CD14-positive monocyte (primary cell): ENCODE data around the gene PIP5K1A. TPM values are rescaled to one million over a fixed set of nuclear protein-coding genes. Genes with fewer than 3 reads are reported as not detected.
"Not testable (repeated sequence)": the region's sequence is repeated elsewhere in the genome, so short reads cannot be mapped to it uniquely, and the experiment has no call there.

Experiments
- DNase-seq, 3 donors: peaks; one replicate each; pipeline ENCODE4 v3.0.0-alpha.2; 2011 to 2022
- H2AFZ ChIP-seq: 2 replicates; pipeline ENCODE4 v1.6.0; 2012; ENCODE audit warnings: mild to moderate bottlenecking, low read depth, low read length, inconsistent platforms; ENCODE audit not compliant: insufficient read depth, poor library complexity, severe bottlenecking
- H3K27ac ChIP-seq, 2 donors: 1 replicate in 1 of 2; 2 replicates in 1 of 2; pipeline ENCODE4 v1.5.1; 2012 to 2013; ENCODE audit warnings: low read length in 2 of 2, control low read depth in 1 of 2, inconsistent platforms in 1 of 2, low read depth in 1 of 2, mild to moderate bottlenecking in 1 of 2
- H3K27me3 ChIP-seq, 2 donors: one replicate each; pipeline versions ENCODE4 v1.6.0 to v1.6.1; 2011 to 2013; ENCODE audit warnings: low read length in 2 of 2; ENCODE audit not compliant: control insufficient read depth in 2 of 2, insufficient read depth in 2 of 2
- H3K36me3 ChIP-seq, 2 donors: replicated peaks in 1 of 2; 1 replicate in 1 of 2; 2 replicates in 1 of 2; pipeline versions ENCODE4 v1.5.1 to v1.6.1; 2012 to 2013; ENCODE audit warnings: low read length in 2 of 2, control low read depth in 1 of 2, inconsistent platforms in 1 of 2, mild to moderate bottlenecking in 1 of 2; ENCODE audit not compliant: insufficient read depth in 2 of 2, control insufficient read depth in 1 of 2
- H3K4me1 ChIP-seq, 2 donors: 1 replicate in 1 of 2; 2 replicates in 1 of 2; pipeline versions ENCODE4 v1.5.1 to v1.6.1; 2012 to 2013; ENCODE audit warnings: low read length in 2 of 2, control low read depth in 1 of 2, inconsistent platforms in 1 of 2, mild to moderate bottlenecking in 1 of 2, moderate library complexity in 1 of 2; ENCODE audit not compliant: insufficient read depth in 2 of 2, control insufficient read depth in 1 of 2
- H3K4me2 ChIP-seq: replicated peaks from 2 replicates; pipeline ENCODE3; 2012; ENCODE audit warnings: low read length, moderate library complexity, mild to moderate bottlenecking; ENCODE audit not compliant: poor library complexity, severe bottlenecking; ENCODE audit errors: extremely low read depth
- H3K4me3 ChIP-seq, 3 experiments: fragments of 200-600 bp in 1 of 3; sonication (generic) in 1 of 3; replicated peaks in 1 of 3; 1 replicate in 2 of 3; 2 replicates in 1 of 3; pipeline ENCODE4 v1.5.1; 2011 to 2013; ENCODE audit warnings: low read length in 3 of 3, mild to moderate bottlenecking in 3 of 3, control low read depth in 2 of 3, low read depth in 2 of 3, inconsistent platforms in 1 of 3, moderate library complexity in 1 of 3
- H3K79me2 ChIP-seq: 2 replicates; pipeline ENCODE4 v1.6.0; 2012; ENCODE audit warnings: mild to moderate bottlenecking, control low read depth, inconsistent platforms, low read length, moderate library complexity; ENCODE audit not compliant: insufficient read depth
- H3K9ac ChIP-seq: 2 replicates; pipeline ENCODE4 v1.6.0; 2017; ENCODE audit warnings: low read length, mild to moderate bottlenecking; ENCODE audit not compliant: insufficient read depth, poor library complexity, severe bottlenecking
- H3K9me3 ChIP-seq, 2 donors: replicated peaks in 1 of 2; 1 replicate in 1 of 2; 2 replicates in 1 of 2; pipeline versions ENCODE4 v1.5.1 to v1.6.1; 2012 to 2013; ENCODE audit warnings: low read length in 2 of 2, control low read depth in 1 of 2; ENCODE audit not compliant: control insufficient read depth in 1 of 2, insufficient read depth in 1 of 2
- H4K20me1 ChIP-seq: 2 replicates; pipeline ENCODE4 v1.6.0; 2012; ENCODE audit warnings: mild to moderate bottlenecking, low read length, control low read depth, moderate library complexity; ENCODE audit not compliant: insufficient read depth
- H3K27ac Mint-ChIP-seq, 7 donors: one replicate each; pipeline ENCODE4 v1.8.0; 2020; ENCODE audit warnings: mild to moderate bottlenecking in 7 of 7, mixed read lengths in 7 of 7, moderate library complexity in 6 of 7, inconsistent platforms in 2 of 7
- H3K27me3 Mint-ChIP-seq, 3 donors: one replicate each; pipeline ENCODE4 v1.8.0; 2021 to 2022; ENCODE audit warnings: low read depth in 3 of 3, mild to moderate bottlenecking in 3 of 3, mixed read lengths in 3 of 3, moderate library complexity in 3 of 3, inconsistent platforms in 1 of 3
- H3K36me3 Mint-ChIP-seq, 2 donors: one replicate each; pipeline ENCODE4 v1.8.0; 2020; ENCODE audit warnings: mixed read lengths in 2 of 2, inconsistent platforms in 1 of 2, mild to moderate bottlenecking in 1 of 2
- H3K4me1 Mint-ChIP-seq: one replicate; pipeline ENCODE4 v1.8.0; 2020; ENCODE audit warnings: mild to moderate bottlenecking, mixed read lengths
- H3K4me3 Mint-ChIP-seq, 2 donors: one replicate each; pipeline ENCODE4 v1.8.0; 2020; ENCODE audit warnings: mild to moderate bottlenecking in 2 of 2, mixed read lengths in 2 of 2, moderate library complexity in 1 of 2
- H3K9me3 Mint-ChIP-seq, 7 donors: one replicate each; pipeline ENCODE4 v1.8.0; 2020 to 2022; ENCODE audit warnings: mixed read lengths in 7 of 7, mild to moderate bottlenecking in 6 of 7, moderate library complexity in 6 of 7, inconsistent platforms in 2 of 7
- WGBS: methylation state at CpG from one replicate; pipeline ENCODE4 v1.1.5; 2013; ENCODE audit warnings: missing lambda C conversion rate; ENCODE audit not compliant: insufficient coverage; 5-methylcytosine and 5-hydroxymethylcytosine counted together
- intact Hi-C, 2 donors: fragments of 100-400 bp; cut with micrococcal nuclease; formaldehyde crosslinking; loops; one replicate each; pipeline versions ENCODE4 v1.15.0 to v1.15.1; 2023
- polyA plus RNA-seq, 3 donors: library from polyadenylated mRNA; depleted of rRNA in 1 of 3; unstranded in 2 of 3; stranded (reverse) in 1 of 3; fragments of 300-500 nt in 2 of 3; fragments of >200 nt in 1 of 3; fragmentation: Illumina TruSeq in 2 of 3; gene quantifications; 1 replicate in 2 of 3; 2 replicates in 1 of 3; pipeline ENCODE4 v1.2.3, GENCODE V29; 2012 to 2021
- TF ChIP-seq, protein P1 (sequence below): fragments of 200-600 bp; IDR thresholded peaks from one replicate; pipeline ENCODE4 v1.8.0; 2022; ENCODE audit warnings: antibody characterized with exemption, mild to moderate bottlenecking

The PIP5K1A gene
- polyA plus RNA-seq, 3 donors = 10.8 to 47.7 (median 11.7) TPM

DNA sequence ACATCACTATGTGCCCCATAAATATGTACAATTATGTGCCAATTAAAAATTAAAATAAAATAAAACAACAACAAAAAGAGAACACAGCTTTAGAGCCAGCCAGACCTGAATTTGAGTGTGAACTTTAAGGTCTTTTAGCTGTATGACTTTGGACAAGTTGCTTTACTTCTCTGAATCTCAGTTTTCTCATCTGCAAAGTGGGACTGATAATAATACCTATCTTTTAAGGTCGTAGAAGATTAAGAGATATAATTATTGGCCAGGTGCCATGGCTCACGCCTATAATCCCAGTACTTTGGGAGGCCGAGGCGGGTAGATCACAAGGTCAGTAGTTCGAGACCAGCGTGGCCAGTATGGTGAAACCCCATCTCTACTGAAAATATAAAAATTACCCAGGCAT lies 5.0 kb upstream of the PIP5K1A start:
- no peak for DNase-seq
- peaks cover 0 to 2% of the 10 kb centered on the region in 2 donors for H3K36me3 Mint-ChIP-seq
- Histone ChIP-seq H4K20me1 (no peaks in the 10 kb centered on the region), H3K79me2 (peaks cover 21% of the 10 kb centered on the region), H3K36me3 (no peaks in the 10 kb centered on the region), H3K27me3 (peaks cover 0 to 2% of the 10 kb centered on the region in 2 donors), H3K4me3 (no peak overlapping the region), H3K9me3 (no peaks in the 10 kb centered on the region), H3K27ac (no peak overlapping the region), H3K4me2 (no peak overlapping the region), H3K9ac (no peak overlapping the region), H3K4me1 (peaks cover 26 to 28% of the 10 kb centered on the region in 2 donors), H2AFZ (no peak overlapping the region)
- peaks cover 0 to 3% (median 0%) of the 10 kb centered on the region in 7 donors for H3K9me3 Mint-ChIP-seq
- H3K27ac Mint-ChIP-seq = no peak overlapping the region
- TF ChIP-seq, protein P1, sequence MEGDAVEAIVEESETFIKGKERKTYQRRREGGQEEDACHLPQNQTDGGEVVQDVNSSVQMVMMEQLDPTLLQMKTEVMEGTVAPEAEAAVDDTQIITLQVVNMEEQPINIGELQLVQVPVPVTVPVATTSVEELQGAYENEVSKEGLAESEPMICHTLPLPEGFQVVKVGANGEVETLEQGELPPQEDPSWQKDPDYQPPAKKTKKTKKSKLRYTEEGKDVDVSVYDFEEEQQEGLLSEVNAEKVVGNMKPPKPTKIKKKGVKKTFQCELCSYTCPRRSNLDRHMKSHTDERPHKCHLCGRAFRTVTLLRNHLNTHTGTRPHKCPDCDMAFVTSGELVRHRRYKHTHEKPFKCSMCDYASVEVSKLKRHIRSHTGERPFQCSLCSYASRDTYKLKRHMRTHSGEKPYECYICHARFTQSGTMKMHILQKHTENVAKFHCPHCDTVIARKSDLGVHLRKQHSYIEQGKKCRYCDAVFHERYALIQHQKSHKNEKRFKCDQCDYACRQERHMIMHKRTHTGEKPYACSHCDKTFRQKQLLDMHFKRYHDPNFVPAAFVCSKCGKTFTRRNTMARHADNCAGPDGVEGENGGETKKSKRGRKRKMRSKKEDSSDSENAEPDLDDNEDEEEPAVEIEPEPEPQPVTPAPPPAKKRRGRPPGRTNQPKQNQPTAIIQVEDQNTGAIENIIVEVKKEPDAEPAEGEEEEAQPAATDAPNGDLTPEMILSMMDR = no peak
- peaks cover 32% of the 10 kb centered on the region for H3K4me1 Mint-ChIP-seq
- intact Hi-C loops = loop anchor here in 1 of 2 donors (10.0 kb wide), 1 partner anchor 211 kb away; no protein-coding TSS in a partner anchor
- no peak overlapping the region for H3K4me3 Mint-ChIP-seq
- WGBS = 100% methylated on average over 5 of the region's 6 CpGs
- H3K27me3 Mint-ChIP-seq = peaks cover 7 to 14% (median 11%) of the 10 kb centered on the region in 3 donors

DNA sequence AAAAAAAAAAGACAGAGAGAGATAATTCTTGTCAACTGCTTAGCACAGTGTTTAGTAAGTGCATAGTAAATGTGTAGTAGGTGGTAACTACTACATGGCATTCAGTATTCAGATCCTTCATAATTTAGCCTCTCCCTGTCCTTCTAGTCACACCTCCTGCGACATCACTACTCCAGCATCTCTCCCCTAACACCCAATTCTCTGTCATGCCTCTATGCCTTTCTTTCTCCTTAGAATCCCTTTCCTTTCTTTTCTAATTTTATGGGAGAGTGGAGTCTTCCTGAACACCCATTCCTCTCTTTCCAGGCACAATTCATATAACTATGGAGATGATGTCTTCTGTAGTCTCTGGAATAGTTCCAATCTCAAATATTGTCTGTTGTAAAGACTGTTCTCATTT lies 4.5 kb upstream of the PIP5K1A start:
- no peak overlapping the region for H2AFZ ChIP-seq
- no peaks in the 10 kb centered on the region for H3K9me3 ChIP-seq
- peaks cover 27% of the 10 kb centered on the region for H3K4me1 Mint-ChIP-seq
- no CpG with 5 or more reads among the region's 1 CpG for WGBS
- H3K4me3 Mint-ChIP-seq = no peak overlapping the region
- H3K27ac ChIP-seq = no peak overlapping the region
- no peak for DNase-seq
- H3K36me3 Mint-ChIP-seq = no peaks in the 10 kb centered on the region
- H3K79me2 ChIP-seq = peaks cover 20% of the 10 kb centered on the region
- no peaks in the 10 kb centered on the region for H4K20me1 ChIP-seq
- H3K36me3 ChIP-seq = no peaks in the 10 kb centered on the region
- H3K4me2 ChIP-seq = no peak overlapping the region
- intact Hi-C loops = loop anchor here in 1 of 2 donors (10.0 kb wide), 1 partner anchor 211 kb away; no protein-coding TSS in a partner anchor
- peaks cover 7 to 14% (median 11%) of the 10 kb centered on the region in 3 donors for H3K27me3 Mint-ChIP-seq
- TF ChIP-seq, protein P1 = no peak
- H3K27me3 ChIP-seq = peaks cover 0 to 2% of the 10 kb centered on the region in 2 donors
- no peak overlapping the region for H3K27ac Mint-ChIP-seq
- H3K4me3 ChIP-seq = no peak overlapping the region
- H3K9me3 Mint-ChIP-seq = peaks cover 0 to 3% (median 0%) of the 10 kb centered on the region in 7 donors
- no peak overlapping the region for H3K9ac ChIP-seq
- peaks cover 22 to 24% of the 10 kb centered on the region in 2 donors for H3K4me1 ChIP-seq

DNA sequence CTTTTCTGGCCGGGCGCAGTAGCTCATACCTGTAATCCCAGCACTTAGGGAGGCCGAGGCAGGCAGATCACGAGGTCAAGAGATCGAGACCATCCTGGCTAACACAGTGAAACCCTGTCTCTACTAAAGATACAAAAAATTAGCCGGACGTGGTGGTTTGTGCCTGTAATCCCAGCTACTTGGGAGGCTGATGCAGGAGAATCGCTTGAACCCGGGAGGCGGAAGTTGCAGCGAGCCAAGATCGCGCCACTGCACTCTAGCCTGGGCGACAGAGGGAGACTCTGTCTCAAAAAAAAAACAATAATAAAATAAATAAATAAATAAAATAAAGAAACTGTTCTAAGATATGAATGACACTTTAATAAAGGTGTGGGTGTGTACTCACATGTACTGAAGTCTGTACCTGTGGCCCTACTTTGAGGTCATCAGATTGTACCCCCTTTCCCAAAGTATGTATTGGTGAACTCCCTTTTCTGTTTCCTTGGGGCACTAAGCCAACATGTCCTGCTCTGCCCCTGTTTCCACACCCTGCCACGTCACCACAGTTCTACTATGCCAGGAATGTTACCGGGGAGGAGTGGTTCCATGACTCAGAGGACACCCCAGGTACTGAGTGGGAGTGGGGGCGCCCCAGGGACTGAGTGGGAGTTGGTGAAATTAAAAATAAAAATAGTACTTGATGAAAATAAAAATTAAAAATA lies 3.3 kb upstream of the PIP5K1A start:
- Histone ChIP-seq H3K4me1 (peaks cover 22 to 27% of the 10 kb centered on the region in 2 donors), H3K79me2 (peaks cover 20% of the 10 kb centered on the region)
- H3K36me3 Mint-ChIP-seq, H3K9me3 Mint-ChIP-seq, H3K9ac ChIP-seq, H3K27ac ChIP-seq, H3K4me2 ChIP-seq, H3K9me3 ChIP-seq, H3K36me3 ChIP-seq, H3K4me3 ChIP-seq, H3K27ac Mint-ChIP-seq, H3K4me3 Mint-ChIP-seq, H2AFZ ChIP-seq, H4K20me1 ChIP-seq, H3K27me3 ChIP-seq: not testable (repeated sequence)
- DNase-seq = peak in 1 of 3 donors; percentile 20
- Mint-ChIP-seq H3K4me1 (peaks cover 30% of the 10 kb centered on the region), H3K27me3 (peaks cover 7 to 12% (median 9%) of the 10 kb centered on the region in 3 donors)
- intact Hi-C loops = loop anchor here in 1 of 2 donors (5.0 to 10.0 kb wide), 2 partner anchors 57 to 210 kb away; partner anchors contain the start of gene PSMD4
- WGBS = 80% methylated on average over 5 of the region's 17 CpGs
